ENCODE measurements around the gene ACAA2. TPM values are rescaled to one million over a fixed set of nuclear protein-coding genes. Genes with fewer than 3 reads are reported as not detected.

ACAA2 gene
- total RNA-seq, 1 experiment from 2014 or later = 18.2 TPM

DNA sequence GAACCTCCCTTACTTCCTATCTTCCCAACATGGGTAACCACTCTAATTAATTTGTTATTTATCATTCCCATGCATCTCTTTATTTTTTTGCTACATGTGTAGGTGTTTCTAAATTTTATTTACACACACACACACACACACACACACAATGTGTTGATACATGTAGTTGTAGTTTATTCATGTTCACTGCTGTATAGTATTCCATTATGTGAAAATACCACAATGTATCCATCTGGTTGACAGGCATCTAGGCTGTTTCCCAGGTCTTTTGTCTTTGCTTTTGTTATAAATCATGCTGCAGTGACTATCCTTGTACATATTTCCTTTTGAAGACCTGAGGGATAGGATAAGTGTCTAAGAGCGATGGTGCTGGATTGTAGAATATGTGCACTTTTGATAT, 59.7 kb downstream of the ACAA2 start:
- H3K4me1 ChIP-seq (ENCODE audit: control insufficient read depth in 1 of 2, insufficient read depth in 2 of 2, low read length in 2 of 2) = peaks cover 2 to 3% of the 10 kb centered on the region in 2 experiments; a peak in 1 of 4 replicates
- no peak overlapping the region for H3K4me2 ChIP-seq (ENCODE audit: low read length)
- no peaks in the 10 kb centered on the region for H3K9me2 ChIP-seq (ENCODE audit: insufficient read depth)
- no peaks in the 10 kb centered on the region for H4K20me1 ChIP-seq (ENCODE audit: insufficient read depth)
- H3K36me3 ChIP-seq (ENCODE audit: control insufficient read depth in 1 of 2, insufficient read depth in 2 of 2, low read length in 2 of 2) = no peaks in the 10 kb centered on the region
- BruUV-seq (replicated peaks) = no TSS peak
- H3K9ac ChIP-seq (ENCODE audit: low read length) = no peak overlapping the region
- no peaks in the 10 kb centered on the region for H3K9me3 ChIP-seq (ENCODE audit: control insufficient read depth in 1 of 2, insufficient read depth in 1 of 2, low read depth in 1 of 2, low read length in 2 of 2)
- no peak overlapping the region for H3K4me3 ChIP-seq (replicated peaks in 1 of 2; ENCODE audit: low read depth in 1 of 2, low read length in 2 of 2)
- CTCF ChIA-PET = no interaction called here
- POLR2A ChIA-PET = no interaction called here
- no peaks in the 10 kb centered on the region; the same call in 1 of the 2 replicates for H3K27me3 ChIP-seq (ENCODE audit: insufficient read depth, low read length)
- no peak for TF ChIP-seq POLR2AphosphoS5 (IDR thresholded peaks at IDR 0.05; ENCODE audit: low read depth, low read length)
- no peak for TF ChIP-seq SIN3A (IDR thresholded peaks at IDR 0.05; ENCODE audit: low read depth)
- TF ChIP-seq CTCF (IDR thresholded peaks at IDR 0.05 in 2 of 3, conservative IDR thresholded peaks at IDR 0.05 in 1 of 3; ENCODE audit: borderline replicate concordance in 1 of 3, insufficient read depth in 1 of 3, low read depth in 2 of 3, low read length in 2 of 3) = no peak
- TF ChIP-seq CBX3 (IDR thresholded peaks at IDR 0.05; ENCODE audit: low read depth) = no peak
- TF ChIP-seq, protein P1, sequence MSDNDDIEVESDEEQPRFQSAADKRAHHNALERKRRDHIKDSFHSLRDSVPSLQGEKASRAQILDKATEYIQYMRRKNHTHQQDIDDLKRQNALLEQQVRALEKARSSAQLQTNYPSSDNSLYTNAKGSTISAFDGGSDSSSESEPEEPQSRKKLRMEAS (IDR thresholded peaks at IDR 0.05) = no peak
- TF ChIP-seq CEBPB (IDR thresholded peaks at IDR 0.05; ENCODE audit: low read depth) = no peak
- TF ChIP-seq POLR2A (IDR thresholded peaks at IDR 0.05; ENCODE audit: borderline replicate concordance, extremely low read depth, insufficient read depth, insufficient read length) = no peak
- no peak for TF ChIP-seq JUND (IDR thresholded peaks at IDR 0.05)
- TF ChIP-seq FOSL1 (IDR thresholded peaks at IDR 0.05; ENCODE audit: low read depth) = no peak
- TF ChIP-seq SRF (IDR thresholded peaks at IDR 0.05; ENCODE audit: low read depth) = no peak
- no peak for TF ChIP-seq EZH2 (IDR thresholded peaks at IDR 0.05)
- no peak for TF ChIP-seq EZH2phosphoT487 (IDR thresholded peaks at IDR 0.05; ENCODE audit: borderline replicate concordance)
- no peak for TF ChIP-seq ZBTB33 (IDR thresholded peaks at IDR 0.05; ENCODE audit: extremely low read depth, insufficient replicate concordance, low read length)
- TF ChIP-seq ELF1 (IDR thresholded peaks at IDR 0.05; ENCODE audit: borderline replicate concordance, low read depth) = no peak
- TF ChIP-seq SP1 (IDR thresholded peaks at IDR 0.05; ENCODE audit: low read depth) = no peak
- TF ChIP-seq EGR1 (IDR thresholded peaks at IDR 0.05; ENCODE audit: low read depth) = no peak
- TF ChIP-seq YY1 (IDR thresholded peaks at IDR 0.05; ENCODE audit: extremely low read depth, insufficient replicate concordance, low read depth, low read length) = no peak
- TF ChIP-seq ZFX (IDR thresholded peaks at IDR 0.05) = no peak
- TF ChIP-seq RAD21 (IDR thresholded peaks at IDR 0.05; ENCODE audit: low read depth) = no peak
- no peaks in the 10 kb centered on the region for H3K79me2 ChIP-seq (ENCODE audit: insufficient read depth, low read length)
- RAD21 ChIA-PET (ENCODE audit: low non-redundant PET in 1 of 2, low total read pairs in 2 of 2, uncharacterized antibody in 2 of 2, unreplicated experiment in 2 of 2) = no interaction called here
- no peak for ATAC-seq
- intact Hi-C loops (cut with micrococcal nuclease) = no loop called here
- DNase-seq (ENCODE audit: low read depth, low spot score) = no peak
- H3K27ac ChIP-seq (ENCODE audit: low read depth, low read length) = no peak overlapping the region
- H2AFZ ChIP-seq (ENCODE audit: low read depth, low read length, poor library complexity, severe bottlenecking) = no peak overlapping the region
